ENCODE results near the gene ANTXR1.

Gene ANTXR1

DNA sequence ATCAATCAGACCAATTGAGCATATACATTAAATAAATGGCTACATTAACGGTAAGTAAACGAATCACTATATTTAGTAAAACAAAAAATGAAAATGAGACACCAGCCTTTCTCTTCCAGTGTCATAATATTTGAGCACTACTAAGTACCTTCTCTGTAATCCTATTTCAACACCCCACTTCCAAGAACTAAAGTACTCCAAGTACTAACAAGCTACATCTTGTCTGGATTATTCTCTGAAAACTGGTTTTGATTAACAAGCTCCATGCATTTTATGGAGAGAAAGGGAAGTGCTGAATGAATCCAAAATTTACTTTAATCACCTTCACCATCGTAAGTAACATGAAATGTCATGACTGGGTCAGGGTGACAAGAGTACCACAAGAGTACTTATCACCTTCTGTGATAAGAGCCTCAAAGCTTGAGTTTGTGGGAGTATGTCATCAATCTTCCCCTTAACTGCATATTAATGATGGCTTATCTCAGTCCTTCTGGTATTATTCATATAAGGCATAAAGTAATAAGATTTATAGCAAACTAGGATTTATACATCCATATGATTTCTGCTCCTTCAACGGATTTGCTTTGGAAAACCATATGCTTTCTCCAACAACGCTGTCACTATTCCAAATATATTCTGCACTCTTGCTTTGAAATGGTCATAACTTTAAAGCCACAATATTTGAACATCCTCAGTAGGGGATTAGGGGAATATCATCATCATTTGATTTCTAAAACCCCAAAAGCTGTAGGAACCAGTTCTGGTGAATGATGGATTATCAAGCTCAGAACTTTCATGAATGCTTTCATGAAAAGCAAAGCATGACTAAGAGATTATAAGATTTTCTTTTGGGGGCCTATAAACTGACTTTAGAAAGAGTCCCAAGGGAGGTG is 127.0 kb downstream of the ANTXR1 start:
- DNase-seq = no peak

DNA sequence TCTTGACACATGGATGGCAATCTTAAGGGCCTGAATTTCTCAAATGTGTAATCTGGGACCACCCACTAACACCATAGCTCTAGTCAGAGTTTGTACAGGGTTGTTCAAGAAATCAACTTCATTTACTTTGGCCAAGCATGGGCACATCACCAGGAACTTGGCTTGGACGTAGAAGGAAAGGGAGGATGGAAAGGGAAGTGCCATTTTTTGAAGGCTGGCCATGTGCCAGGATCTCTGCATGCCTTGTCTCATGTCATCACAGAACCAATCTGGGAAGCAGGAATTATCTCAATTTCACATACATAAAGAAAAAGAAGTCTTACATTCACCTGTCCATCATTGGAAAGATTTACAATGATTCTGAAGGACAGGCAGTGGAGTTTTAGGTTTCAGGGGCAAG is 128.1 kb downstream of the ANTXR1 start:
- DNase-seq = no peak

DNA sequence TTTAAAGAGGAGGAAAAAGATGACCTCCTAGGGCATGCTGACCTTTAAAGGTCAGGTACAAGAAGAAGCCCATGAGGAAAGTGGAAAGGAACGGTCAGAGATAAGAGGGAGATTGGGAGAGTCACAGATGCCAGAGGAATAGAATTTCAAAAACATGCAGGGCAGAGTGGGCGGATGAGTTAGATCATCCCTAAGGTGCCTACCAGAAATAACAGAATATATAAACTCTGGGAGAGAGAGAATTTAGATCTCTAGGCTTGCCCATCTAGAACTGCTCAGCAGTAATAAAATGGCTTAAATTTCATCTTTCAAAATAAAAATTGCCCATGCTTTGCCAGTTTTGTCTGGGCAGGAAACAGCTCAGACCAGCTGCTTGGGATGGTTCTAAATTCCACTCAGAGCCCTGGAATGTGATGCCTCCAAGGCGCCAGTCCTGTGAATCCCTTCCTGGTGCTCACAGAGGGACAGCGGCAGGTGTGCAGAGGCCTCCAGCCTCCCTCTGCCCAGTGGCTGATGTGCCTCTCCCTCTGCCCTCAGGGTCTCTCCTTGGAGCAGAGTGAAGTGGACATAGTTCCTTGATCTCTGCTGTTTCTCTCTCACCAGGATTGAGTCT is 130.9 kb downstream of the ANTXR1 start:
- DNase-seq = no peak

DNA sequence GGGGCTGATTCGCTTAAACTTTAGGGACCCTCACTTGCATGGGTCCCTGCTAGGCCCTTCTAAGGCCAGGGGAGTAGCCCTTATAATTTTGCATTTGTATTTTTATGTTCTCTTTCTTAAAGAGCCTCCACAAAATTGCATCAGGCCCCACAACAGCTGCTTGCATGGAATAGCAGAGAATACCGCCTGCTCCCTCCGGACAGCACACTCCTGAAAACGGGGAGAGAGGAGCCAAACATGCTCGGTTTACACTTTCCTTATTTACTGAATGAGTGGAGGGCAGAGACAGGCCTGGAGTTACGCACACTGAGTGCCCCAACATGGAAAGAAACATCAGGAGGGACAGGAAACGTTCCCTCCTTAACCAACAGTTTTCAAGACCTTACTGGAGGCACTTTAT is 132.2 kb downstream of the ANTXR1 start:
- no peak for DNase-seq

DNA sequence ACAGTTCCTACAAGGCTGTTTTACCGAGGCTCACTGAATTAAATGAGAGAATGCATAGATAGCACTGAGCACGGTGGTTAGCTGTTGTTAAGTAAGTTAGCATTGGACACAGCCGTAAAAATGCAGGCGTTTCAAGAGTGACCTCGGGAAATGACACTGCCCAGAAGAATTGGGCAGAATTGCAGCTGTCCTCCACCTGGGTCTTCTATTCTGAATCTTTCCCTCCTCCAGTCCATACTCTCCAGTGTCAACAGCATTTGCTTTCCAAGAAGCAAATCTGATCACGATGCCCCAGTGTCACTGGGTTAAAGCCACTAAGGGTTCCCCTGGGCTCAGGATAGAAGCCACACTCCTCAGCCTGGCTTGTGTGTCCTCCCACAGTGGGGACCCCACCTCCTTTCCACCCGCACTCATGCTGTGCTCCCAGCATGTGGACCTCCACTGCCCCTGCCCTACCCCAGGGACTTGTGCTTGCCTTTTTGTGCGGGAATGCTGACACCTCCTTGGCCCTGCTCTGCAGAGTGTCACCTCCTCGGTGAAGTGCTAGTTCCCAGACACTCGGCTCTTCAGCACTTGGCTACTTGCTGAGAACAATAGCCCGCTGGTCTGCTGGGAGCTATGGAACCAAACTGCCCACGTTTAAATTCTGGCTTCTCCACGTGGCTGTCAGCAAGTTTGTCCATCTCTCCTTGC is 135.0 kb downstream of the ANTXR1 start:
- no peak for DNase-seq

DNA sequence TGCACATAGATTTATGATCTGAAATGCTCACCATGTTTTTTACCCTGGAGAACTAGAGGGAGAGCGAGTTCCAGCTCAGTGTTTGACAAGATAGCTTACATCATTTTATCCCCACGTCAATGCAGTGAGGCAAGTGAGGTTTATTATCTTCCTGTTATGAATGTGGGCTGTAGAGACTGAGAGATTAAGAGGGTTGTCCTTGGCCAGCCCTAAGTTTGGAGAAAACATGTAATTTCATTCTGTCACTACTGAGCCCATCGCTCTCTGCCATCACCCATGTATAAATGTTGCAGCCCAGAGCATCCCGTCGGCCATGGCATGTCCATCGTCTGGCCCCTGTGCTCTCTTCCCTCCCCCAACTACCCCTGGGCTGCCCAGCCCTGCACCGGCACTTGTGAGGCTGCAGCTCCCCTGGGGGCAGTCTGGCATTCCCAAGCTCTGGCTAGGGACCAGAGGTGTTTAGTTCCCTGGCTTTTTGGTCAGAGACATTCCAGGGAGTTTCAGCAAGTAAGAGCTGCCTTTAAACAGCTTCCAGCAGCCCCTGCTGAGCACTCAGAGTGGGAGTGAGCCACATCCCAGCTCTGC is 136.7 kb downstream of the ANTXR1 start:
- DNase-seq = no peak

DNA sequence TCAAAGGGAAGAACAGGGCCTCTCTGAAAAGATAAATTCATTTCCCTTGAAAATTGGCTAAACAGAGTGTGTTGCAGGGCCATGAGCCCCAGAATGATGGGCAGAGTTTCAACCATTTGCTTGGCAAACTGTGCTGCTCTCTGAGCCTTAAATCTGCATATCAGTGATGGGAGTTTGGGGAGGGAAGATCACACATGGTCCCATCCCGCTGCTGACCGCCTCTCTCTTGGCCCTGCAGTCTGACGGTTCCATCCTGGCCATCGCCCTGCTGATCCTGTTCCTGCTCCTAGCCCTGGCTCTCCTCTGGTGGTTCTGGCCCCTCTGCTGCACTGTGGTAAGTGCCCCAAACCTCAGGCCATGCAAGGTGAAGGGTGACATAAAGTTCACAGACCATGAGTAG is 139.0 kb downstream of the ANTXR1 start:
- DNase-seq = no peak

DNA sequence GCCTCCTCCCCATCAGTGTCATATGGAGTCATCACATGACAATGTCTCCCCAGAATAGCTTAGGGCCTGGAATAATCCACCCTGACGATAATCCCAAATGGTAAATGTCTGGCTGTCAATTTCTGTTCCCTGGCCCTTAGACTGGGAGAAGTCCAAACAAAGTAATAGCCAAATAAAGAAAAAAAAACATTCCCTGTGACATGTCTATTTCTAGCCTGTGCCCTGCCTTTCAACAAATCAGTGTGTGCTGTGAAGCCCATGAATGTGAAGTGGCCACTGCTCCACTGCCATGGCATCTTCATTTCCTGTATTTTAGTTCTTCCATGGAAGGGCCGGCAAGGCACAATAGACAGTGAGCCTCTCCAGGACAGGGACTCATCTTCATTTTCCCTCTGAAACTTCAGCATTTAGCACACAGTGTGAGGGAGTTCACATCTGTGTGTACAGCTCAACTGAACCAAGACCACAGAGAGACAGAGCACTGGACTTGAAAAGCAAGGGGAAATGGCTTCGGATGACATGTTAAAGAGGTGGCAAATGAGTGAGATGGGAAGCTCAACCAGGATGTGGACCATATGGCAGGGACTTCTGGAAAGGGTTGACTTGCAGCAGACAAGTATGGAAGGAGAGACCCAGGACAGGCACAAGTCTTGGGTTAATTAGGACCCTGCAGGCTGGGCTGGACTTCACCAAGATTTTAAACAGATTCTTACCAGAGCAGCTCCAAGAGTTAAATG is 140.0 kb downstream of the ANTXR1 start:
- no peak for DNase-seq

DNA sequence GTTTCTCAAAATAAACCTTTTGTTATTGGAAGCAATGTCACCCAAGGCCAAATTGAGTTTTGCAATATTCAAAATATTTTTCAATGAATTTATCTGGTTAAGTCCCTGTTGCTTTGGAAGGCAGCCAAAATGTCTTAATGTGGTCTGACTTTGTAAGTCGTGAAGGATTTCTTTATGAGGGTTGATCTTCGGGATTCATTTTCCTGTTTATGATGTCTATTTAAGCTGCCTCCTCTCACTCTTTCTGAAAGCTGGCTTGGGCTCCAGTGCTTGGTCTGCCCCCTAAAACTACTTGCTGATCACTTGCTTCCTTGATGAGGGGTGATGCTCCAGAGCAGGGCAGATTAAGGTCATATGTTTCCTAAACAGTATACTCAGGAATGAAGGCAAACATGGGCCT is 141.1 kb downstream of the ANTXR1 start:
- no peak for DNase-seq

DNA sequence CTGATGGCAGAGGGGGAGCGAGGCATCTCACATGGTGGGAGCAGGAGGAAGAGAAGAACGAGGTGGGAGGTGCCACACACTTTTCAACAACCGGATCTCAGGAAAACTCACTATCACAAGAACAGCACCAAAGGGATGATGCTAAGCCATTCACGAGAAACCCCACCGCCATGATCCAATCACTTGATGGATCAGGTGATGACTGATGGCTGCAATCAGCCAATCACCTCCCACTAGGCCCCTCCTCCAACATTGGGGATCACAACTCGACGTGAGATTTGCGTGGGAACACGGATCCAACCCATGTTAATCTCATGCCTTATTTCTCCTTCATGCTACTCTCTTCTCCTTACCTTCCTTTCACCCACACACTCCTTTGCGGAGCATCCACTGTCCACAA is 143.6 kb downstream of the ANTXR1 start:
- DNase-seq = no peak

DNA sequence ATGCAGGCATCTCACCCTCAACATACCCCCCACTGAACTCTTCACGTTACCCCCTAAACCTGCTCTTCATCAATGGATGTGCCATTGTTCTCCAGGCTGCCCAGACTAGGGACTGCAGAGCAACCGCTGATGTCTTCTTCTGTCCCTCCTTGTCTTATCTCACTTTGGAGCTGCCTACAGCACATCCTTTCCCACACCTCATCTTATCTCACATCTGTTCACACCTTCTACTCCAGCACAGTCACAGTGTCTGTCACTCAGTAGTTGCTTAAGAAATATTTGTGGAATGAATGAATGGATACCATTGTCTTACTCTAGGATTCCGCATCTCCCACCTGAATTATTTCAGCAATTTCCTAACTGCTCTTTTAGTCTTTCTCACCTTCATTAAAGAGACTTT is 144.5 kb downstream of the ANTXR1 start:
- DNase-seq = no peak

DNA sequence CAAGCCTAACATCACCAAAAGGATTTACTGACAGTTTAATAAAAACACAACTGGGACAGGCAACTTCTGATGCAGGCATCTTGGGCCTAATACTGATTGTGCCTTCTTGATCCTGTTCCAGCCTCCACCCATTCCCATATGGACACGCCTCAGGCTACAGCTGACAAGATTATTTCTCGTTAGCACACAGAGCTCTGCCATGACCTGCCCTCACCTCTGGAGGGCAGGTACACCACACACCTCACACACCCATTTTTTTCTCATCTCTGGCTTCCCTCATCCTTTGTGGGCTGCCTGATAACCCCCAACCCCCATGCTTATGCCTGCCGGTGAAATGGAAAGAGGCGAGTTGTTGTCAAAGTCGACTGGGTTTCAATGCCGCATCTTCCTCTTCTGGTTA is 147.0 kb downstream of the ANTXR1 start:
- DNase-seq = no peak

DNA sequence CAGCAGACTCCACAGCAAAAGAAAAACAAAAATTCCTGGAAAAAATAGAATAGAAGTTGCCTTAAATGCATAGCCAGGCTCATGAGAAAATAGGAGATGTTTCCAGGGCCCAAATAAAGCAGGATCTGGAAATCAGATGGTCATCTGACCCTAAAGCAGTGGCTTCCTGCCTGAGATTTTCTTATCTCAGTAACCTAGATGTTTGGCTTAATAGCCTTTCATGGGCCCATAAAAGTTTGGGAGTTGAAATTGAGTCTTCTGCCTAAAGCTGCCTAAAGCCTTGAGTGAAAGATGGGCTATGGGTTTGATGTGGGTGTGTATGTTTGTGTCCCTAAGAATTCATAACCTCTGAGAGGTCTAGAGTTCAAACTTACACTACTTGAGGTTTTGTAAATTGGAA is 149.1 kb downstream of the ANTXR1 start:
- DNase-seq = no peak

DNA sequence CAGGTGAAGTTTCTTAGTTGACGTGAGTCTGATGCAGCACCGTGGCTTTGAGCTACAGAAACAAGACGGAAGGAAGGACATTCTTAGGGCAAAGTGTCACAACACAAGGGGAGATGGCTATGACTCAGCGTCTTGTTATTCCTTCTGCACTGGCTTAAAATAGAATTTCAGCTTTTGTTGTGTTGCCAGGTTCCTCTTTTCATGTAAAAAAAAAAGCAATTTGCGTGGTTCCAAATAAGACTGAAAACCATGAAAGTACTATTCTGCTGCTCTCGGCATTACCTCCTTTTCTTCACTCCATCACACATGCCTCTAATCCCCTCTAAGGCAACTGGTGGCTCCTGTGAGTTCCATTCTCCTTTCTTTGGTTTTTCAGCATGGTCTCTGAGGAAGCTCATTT is 150.1 kb downstream of the ANTXR1 start:
- no peak for DNase-seq

DNA sequence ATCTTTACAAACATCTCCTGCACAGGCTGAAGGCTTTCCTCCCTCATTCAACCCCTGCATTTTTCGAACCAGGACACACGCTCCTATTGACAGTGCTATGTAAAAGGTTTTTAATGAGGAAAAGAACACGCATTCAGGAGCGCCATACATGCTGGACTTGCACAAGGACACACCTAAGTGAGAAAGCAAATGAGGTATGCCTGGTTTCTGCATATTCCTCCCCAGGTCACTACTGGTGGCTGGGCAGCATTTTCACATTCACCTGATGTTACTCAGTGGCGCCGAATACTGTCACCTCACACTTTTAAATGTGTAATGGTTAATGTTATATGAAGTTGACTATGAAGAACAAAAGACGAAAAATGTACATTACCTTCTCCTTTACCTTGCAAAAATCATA is 150.6 kb downstream of the ANTXR1 start:
- no peak for DNase-seq

DNA sequence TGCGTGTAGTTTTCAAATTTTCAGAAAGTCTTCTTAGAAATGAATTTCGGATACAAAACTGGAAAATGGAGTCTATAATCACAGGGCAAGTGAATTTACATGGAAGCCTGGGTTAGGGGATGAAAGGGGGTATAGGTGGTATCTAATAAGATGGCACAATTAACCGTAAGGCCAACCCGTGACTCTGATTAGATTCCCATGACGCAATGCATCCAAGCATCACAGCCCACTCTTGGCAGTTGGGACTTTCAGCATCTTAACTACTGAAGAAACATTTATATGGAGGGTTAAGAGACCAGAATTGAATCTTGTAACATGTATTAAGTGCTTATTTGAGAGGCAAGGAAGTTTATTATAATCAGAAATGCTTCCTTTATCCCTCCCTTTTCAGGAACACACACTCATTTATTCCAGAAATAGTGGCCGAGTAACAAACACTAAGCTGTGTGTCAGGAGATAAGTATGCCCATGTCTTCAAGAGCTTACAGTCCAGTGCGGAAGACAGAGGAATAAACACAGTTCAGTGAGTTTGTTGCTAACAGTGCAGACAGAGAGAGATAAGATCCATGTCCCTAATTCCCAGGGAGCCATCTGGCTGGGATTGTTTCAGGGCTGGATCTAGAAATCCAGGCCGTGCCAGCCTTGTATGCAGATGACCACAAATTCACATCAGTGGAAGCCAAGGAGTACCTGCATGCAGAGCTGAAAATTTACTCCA is 151.2 kb downstream of the ANTXR1 start:
- DNase-seq = no peak

DNA sequence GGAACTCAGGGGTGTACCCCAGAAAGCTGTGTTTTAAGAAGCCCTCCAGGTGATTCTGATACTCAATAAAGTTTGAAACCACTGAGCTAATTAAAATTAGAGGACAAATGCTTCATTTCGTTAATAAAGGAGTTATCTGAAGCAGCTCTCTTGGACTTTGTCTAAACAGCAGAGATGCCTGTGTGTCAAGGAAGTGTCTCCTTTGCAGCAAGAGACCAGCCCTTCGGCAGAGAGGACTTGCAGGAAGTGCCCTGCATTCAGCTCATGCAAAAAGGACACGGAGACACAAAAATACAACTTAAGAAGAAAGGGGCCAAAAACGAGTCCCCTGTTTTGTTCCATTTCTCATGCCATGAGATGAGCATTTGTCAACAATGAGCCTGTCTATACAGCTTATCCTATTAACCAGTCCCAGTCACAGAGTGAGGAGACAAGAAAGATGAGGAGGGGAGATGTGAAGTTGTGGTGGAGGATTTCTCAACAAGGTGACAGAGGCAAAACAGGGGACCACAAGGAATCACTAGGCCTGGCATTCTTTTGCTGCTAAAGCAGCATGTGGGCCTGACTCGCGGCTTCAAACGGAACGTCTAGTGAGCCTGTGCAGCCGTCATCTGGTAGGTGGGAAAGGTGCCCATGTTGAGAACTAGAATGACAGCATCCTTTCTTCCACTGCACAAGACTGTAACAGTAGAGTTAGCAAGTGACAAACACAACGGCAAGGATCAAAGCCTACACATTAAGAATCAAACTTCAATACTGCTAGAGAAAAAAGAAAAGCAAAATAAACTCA is 152.3 kb downstream of the ANTXR1 start:
- no peak for DNase-seq

DNA sequence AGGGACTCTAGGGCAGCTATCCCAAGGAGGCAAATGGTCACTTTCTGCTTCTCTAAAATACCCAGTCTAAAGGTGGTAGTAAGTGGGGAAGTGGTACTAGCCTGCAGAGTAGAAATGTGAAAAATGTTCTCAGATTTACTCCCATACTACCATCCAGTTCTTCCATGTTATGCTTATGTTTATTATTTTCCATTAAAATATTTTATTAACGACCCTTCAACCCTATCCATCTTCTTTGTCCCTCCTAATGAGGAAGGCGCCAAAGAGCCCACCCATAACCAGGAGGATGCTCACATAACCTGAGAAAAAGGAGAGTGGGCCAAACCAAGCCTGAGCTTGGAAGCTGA is 153.5 kb downstream of the ANTXR1 start:
- DNase-seq = no peak

DNA sequence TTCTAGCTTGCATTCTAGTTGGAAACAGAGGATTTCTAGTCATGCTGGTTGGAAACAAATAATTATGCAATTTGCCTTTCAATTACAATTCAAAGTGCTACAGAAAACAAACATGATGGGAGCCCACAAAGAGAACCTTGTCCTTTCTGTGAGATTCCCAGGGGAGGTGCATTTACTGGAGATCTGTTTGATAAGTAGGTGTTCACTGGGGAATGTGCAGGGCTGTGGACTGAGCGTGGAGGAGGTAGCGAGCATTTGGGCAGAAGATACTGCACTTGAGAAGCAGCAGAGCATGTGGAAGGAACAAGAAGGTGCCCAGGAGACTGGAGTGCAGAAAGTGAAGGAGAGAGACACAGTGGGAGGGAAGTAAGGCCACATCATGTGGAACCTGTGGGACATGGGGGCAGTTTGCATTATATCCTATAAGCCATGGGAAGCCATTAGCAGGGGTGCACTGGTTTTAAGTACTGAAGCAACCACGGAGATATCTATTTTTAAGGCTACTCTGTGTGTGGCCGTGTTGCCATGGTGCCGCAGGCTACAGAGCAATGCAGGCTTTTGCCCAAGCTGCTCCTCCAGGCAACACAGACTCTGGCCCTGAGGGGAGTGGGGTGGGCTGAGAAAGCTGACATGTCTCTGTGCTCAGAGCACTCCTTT is 154.0 kb downstream of the ANTXR1 start:
- no peak for DNase-seq

DNA sequence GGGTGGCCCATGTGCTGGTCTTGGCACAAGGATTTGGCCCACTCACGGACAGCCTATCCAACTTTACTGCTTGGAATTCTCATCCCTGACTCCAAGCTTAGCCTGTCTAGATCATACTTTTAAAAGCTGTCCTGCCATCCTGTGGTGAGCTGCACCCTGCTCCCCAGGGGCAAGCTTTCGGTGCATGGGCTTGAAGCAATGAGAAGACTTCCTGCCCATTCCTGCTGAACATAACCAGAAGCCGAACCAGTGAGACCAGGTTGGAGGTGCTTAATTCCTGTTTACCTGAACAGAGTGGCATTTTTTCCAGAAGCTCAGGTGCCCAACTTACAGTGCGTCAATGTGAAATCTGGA is 154.5 kb downstream of the ANTXR1 start:
- DNase-seq = no peak
